Thyroid gland (tissue), 4 donors: ENCODE data around the gene SLC41A1. TPM values are rescaled to one million over a fixed set of nuclear protein-coding genes. Genes with fewer than 3 reads are reported as not detected.
A peak's percentile ranks its signal among the peaks of the same experiment; 100 is the strongest.

ENCODE experiments used
- DNase-seq, 2 donors: peaks; one replicate each; pipeline ENCODE4 v3.0.0-alpha.2; 2019
- H3K27ac ChIP-seq, 3 donors: fragments of 200-600 bp; sonication (generic); 1 replicate in 2 of 3; 2 replicates in 1 of 3; pipeline ENCODE4 v1.5.1; 2016 to 2019; ENCODE audit warnings: mild to moderate bottlenecking in 1 of 3, moderate library complexity in 1 of 3
- H3K27me3 ChIP-seq: fragments of 200-600 bp; sonication (generic); one replicate; pipeline ENCODE4 v1.5.1; 2019
- H3K36me3 ChIP-seq, 2 donors: fragments of 200-600 bp; sonication (generic); one replicate each; pipeline ENCODE4 v1.5.1; 2016 to 2019
- H3K4me1 ChIP-seq, 2 donors: fragments of 200-600 bp; sonication (generic); one replicate each; pipeline ENCODE4 v1.5.1; 2017 to 2019
- H3K4me3 ChIP-seq, 3 donors: fragments of 200-600 bp; sonication (generic); replicated peaks in 1 of 3; 1 replicate in 2 of 3; 2 replicates in 1 of 3; pipeline ENCODE4 v1.5.1; 2016; ENCODE audit warnings: mild to moderate bottlenecking in 1 of 3
- H3K9me3 ChIP-seq: fragments of 200-600 bp; sonication (generic); one replicate; pipeline ENCODE4 v1.5.1; 2017
- POLR2A ChIP-seq, 2 donors: fragments of 450-650 bp; IDR thresholded peaks; one replicate each; pipeline ENCODE4 v1.6.1; 2017; ENCODE audit warnings: antibody characterized with exemption in 2 of 2, mild to moderate bottlenecking in 2 of 2, moderate library complexity in 1 of 2
- WGBS, 2 donors: methylation state at CpG; one replicate each; pipeline ENCODE4 v1.1.5; 2017; 5-methylcytosine and 5-hydroxymethylcytosine counted together
- intact Hi-C: fragments of 100-400 bp; cut with DNase I; formaldehyde crosslinking; loops from one replicate; pipeline ENCODE4 v1.15.1; 2023
- total RNA-seq, 4 donors: library from RNA; depleted of rRNA; stranded (reverse); fragments of >200 nt; gene quantifications; one replicate each; pipeline ENCODE4 v1.2.3, GENCODE V29; 2016
- TF ChIP-seq, protein P1 (sequence below), 6 experiments: fragments of 200-600 bp in 3 of 6; fragments of 450-650 bp in 3 of 6; sonication (generic) in 3 of 6; IDR thresholded peaks; one replicate each; pipeline ENCODE4 v1.5.1; 2016 to 2019; ENCODE audit warnings: antibody characterized with exemption in 6 of 6, mild to moderate bottlenecking in 2 of 6, inconsistent platforms in 1 of 6, moderate library complexity in 1 of 6

Gene SLC41A1
- total RNA-seq, 4 donors from 2014 or later: 52.1 to 98.9 (median 64.6) TPM

DNA sequence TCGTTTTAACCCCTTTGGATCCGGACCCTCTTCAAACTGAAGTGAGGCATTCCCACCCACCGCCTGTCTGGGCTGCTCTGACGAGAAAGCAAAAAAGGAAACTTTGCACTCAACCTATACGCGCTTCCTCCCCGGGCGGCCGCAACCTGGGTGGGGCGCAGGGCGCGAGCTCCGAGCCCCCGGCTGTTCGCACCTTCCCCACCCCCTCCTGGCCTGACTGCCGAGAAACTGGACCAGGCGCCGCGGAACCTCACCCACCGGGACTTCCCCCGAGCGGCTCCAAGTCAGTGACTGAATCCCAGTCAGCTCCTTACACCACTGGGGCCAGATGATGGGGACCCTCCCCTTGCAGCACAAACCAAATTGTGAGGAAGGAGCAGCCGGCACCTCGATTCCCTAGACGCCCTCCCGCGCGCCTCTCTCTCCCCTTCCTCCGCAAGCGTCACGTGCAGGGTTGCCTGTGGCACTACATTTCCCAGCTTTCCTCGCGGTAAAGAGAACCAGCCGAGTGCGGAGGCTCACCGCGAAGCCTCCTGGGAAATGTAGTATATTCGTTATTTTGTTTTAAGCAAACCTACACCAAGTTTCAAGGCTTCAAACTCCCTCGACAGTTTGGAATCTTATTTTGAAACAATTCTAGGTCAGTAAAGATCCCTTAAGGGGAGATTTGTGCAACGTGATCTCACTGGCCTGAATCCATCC is 37.8 kb downstream of the SLC41A1 start, which contains the start of gene RAB29:
Gene RAB29 (minus strand): TSS at position 468 of the 702 bp plus-strand sequence. CDS start 526 bp downstream, outside the sequence.
- H3K27me3 ChIP-seq: no peaks in the 10 kb centered on the region
- 0 to 1% methylated on average over 26 to 40 of the region's 40 CpGs for WGBS, 2 donors
- peaks cover 5 to 14% of the 10 kb centered on the region in 2 donors for H3K4me1 ChIP-seq
- H3K36me3 ChIP-seq: no peaks in the 10 kb centered on the region
- H3K9me3 ChIP-seq: no peaks in the 10 kb centered on the region
- H3K27ac ChIP-seq: peak within 1 kb of the TSS; percentile 10 to 67 (median 54)
- peak; percentile 60 to 69 for TF ChIP-seq POLR2A (IDR thresholded peaks at IDR 0.05)
- TF ChIP-seq, protein P1, sequence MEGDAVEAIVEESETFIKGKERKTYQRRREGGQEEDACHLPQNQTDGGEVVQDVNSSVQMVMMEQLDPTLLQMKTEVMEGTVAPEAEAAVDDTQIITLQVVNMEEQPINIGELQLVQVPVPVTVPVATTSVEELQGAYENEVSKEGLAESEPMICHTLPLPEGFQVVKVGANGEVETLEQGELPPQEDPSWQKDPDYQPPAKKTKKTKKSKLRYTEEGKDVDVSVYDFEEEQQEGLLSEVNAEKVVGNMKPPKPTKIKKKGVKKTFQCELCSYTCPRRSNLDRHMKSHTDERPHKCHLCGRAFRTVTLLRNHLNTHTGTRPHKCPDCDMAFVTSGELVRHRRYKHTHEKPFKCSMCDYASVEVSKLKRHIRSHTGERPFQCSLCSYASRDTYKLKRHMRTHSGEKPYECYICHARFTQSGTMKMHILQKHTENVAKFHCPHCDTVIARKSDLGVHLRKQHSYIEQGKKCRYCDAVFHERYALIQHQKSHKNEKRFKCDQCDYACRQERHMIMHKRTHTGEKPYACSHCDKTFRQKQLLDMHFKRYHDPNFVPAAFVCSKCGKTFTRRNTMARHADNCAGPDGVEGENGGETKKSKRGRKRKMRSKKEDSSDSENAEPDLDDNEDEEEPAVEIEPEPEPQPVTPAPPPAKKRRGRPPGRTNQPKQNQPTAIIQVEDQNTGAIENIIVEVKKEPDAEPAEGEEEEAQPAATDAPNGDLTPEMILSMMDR (IDR thresholded peaks at IDR 0.05): no peak
- DNase-seq: peak; percentile 81 to 84
- peak within 1 kb of the TSS; percentile 77 to 95 (median 82) for H3K4me3 ChIP-seq
- intact Hi-C loops: no loop called here

DNA sequence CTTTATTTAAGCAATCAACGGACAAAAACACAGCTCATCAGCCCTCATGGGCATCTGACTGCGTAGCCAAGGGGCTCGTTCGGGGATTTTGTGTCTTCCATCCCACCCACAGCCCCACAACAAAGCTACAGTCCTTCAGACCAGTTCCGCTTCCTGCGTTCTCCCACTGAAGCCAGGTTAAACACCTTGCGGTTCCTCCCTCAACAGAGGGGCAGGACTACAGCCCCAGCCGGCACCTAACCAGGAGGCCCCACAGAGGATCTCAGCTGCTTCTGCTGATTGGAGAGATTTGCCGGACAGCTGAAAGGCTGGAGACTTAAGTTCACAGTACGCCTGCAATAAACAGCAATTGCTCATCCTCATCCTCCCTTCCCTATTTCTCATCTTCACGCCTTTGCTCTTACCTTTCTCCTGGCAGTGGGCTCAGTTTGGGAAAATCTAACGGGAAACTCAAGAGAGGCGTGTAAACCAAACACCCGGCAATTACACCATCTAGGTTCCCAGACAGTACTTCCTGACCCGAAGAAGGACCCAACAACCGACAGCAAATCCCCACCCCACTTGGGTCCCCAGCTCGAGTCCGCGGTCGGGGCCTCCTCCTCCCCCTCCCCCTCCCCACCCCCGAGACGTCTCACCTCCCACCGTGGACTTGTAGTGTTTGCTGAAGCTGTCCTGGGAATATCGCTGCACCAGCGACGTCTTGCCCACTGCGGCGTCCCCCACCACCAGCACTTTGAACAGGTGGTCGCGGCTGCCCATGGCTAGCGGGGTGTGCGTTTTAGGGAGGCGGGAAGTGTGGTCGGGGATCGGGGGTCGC is 38.6 kb downstream of the SLC41A1 start:
- H3K27ac ChIP-seq: peak overlapping the region; percentile 10 to 67 (median 54)

DNA sequence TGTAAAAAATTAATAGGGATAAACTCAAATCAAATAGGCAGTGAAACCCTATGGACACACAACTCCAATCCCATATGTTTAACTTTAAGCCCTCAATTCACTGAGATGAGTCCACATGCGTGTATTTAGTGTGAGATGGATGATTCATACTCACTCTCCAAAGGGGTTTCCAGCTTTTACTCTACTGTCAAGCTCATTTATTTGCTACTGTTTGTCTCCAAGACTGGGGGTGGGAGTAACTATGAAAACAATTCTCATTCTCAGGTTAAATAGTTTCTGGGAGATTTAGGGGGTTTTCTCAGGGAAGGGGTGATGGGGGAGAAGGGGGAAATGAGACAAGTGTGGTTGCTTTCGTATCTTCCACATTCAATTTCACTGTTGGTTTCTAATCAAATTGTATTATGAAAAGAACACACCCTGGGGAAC is 40.4 kb downstream of the SLC41A1 start:
- TF ChIP-seq, protein P1 (IDR thresholded peaks at IDR 0.05): no peak
- TF ChIP-seq POLR2A (IDR thresholded peaks at IDR 0.05): no peak
- intact Hi-C loops: no loop called here
- 95 to 97% methylated on average over 2 of the region's 2 CpGs for WGBS, 2 donors
- Histone ChIP-seq H3K4me3 (no peak overlapping the region), H3K9me3 (no peaks in the 10 kb centered on the region), H3K36me3 (no peaks in the 10 kb centered on the region), H3K4me1 (peaks cover 5 to 28% of the 10 kb centered on the region in 2 donors), H3K27me3 (no peaks in the 10 kb centered on the region), H3K27ac (no peak overlapping the region)
- no peak for DNase-seq

More for the DNA sequence above, 38.6 kb downstream of the SLC41A1 start:
- intact Hi-C loops: no loop called here
- no peaks in the 10 kb centered on the region for H3K9me3 ChIP-seq
- DNase-seq: peak; percentile 33 to 43
- H3K4me3 ChIP-seq: peak overlapping the region; percentile 77 to 95 (median 82)
- 18 to 20% methylated on average over 30 to 36 of the region's 36 CpGs for WGBS, 2 donors
- H3K27me3 ChIP-seq: no peaks in the 10 kb centered on the region
- H3K4me1 ChIP-seq: peaks cover 5 to 22% of the 10 kb centered on the region in 2 donors
- TF ChIP-seq POLR2A (IDR thresholded peaks at IDR 0.05): no peak
- TF ChIP-seq, protein P1 (IDR thresholded peaks at IDR 0.05): no peak
- H3K36me3 ChIP-seq: no peaks in the 10 kb centered on the region

DNA sequence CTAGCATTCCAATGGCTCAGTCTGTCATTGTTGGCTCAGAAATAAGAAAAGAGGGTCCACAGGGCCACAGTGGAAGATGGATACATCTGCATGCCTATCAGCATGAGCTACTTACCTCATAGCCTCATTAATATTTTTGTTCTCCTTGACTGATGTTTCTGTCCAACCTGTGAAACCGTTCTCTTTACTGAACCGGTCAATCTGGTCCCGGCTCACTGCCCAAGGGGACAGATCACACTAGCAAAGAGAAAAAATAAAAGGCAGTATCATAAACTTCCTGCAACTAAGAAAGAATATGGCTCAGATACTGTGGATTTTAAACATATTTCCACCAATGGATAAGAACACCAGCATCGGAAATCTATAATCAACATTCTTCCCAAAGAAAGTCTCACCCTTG is 42.4 kb downstream of the SLC41A1 start:
- peaks cover 12 to 36% of the 10 kb centered on the region in 2 donors for H3K4me1 ChIP-seq
- 55 to 78% methylated on average over 4 of the region's 4 CpGs for WGBS, 2 donors
- intact Hi-C loops: no loop called here
- no peak overlapping the region for H3K4me3 ChIP-seq
- no peaks in the 10 kb centered on the region for H3K9me3 ChIP-seq
- peak overlapping the region in 1 of 3 donors; percentile 38 for H3K27ac ChIP-seq
- TF ChIP-seq, protein P1 (IDR thresholded peaks at IDR 0.05): no peak
- no peak for TF ChIP-seq POLR2A (IDR thresholded peaks at IDR 0.05)
- no peaks in the 10 kb centered on the region for H3K36me3 ChIP-seq
- peak; percentile 23 to 44 for DNase-seq
- H3K27me3 ChIP-seq: no peaks in the 10 kb centered on the region
